HK-2 (cell line): Measurements from ENCODE around the gene ZKSCAN3.
"Not testable (repeated sequence)": the region's sequence is repeated elsewhere in the genome, so short reads cannot be mapped to it uniquely, and the experiment has no call there.

Experiments
- DNase-seq: peaks from one replicate; pipeline ENCODE4 v3.0.0-alpha.2; 2018; ENCODE audit not compliant: unreplicated experiment

ZKSCAN3 gene

GRCh38 chr6:28373925-28374324, 24.2 kb downstream of the ZKSCAN3 start:
- no peak for DNase-seq

GRCh38 chr6:28377879-28378278, 28.1 kb downstream of the ZKSCAN3 start:
- no peak for DNase-seq

- no peak for DNase-seq
These were observed 28.9 kb downstream of the ZKSCAN3 start for GRCh38 chr6:28378644-28379043.

GRCh38 chr6:28380381-28380780, 30.6 kb downstream of the ZKSCAN3 start:
- DNase-seq = no peak

GRCh38 chr6:28383235-28384142, 33.7 kb downstream of the ZKSCAN3 start:
- DNase-seq = peak; percentile 83

- DNase-seq = no peak
These were observed 34.4 kb downstream of the ZKSCAN3 start for GRCh38 chr6:28384143-28384533.

GRCh38 chr6:28390688-28391087, 40.9 kb downstream of the ZKSCAN3 start:
- DNase-seq = no peak

- DNase-seq = no peak
These were observed 44.3 kb downstream of the ZKSCAN3 start for GRCh38 chr6:28393912-28394662.

- DNase-seq = no peak
These were observed 46.2 kb downstream of the ZKSCAN3 start for GRCh38 chr6:28395918-28396317.

- DNase-seq = peak; percentile 90
These were observed 49.8 kb downstream of the ZKSCAN3 start, which contains the start of gene ZSCAN12 for GRCh38 chr6:28399350-28400121. ZSCAN12 (minus strand) TSS chr6:28399747; CDS start chr6:28398405, 1,342 bp downstream.

GRCh38 chr6:28400122-28400451, 50.3 kb downstream of the ZKSCAN3 start:
- no peak for DNase-seq

- DNase-seq = no peak
These were observed 51.4 kb downstream of the ZKSCAN3 start for GRCh38 chr6:28401172-28401571.

GRCh38 chr6:28402197-28402596, 52.5 kb downstream of the ZKSCAN3 start:
- no peak for DNase-seq

GRCh38 chr6:28403923-28404322, 54.2 kb downstream of the ZKSCAN3 start:
- DNase-seq = not testable (repeated sequence)

- DNase-seq = no peak
These were observed 57.7 kb downstream of the ZKSCAN3 start for GRCh38 chr6:28407401-28407800.

- DNase-seq = no peak
These were observed 58.5 kb downstream of the ZKSCAN3 start for GRCh38 chr6:28408076-28408802.

- no peak for DNase-seq
These were observed 61.0 kb downstream of the ZKSCAN3 start for GRCh38 chr6:28410767-28411166.

- DNase-seq = no peak
These were observed 63.9 kb downstream of the ZKSCAN3 start for GRCh38 chr6:28413681-28414080.
